ENCODE data around the gene MAP4K1.

DNA sequence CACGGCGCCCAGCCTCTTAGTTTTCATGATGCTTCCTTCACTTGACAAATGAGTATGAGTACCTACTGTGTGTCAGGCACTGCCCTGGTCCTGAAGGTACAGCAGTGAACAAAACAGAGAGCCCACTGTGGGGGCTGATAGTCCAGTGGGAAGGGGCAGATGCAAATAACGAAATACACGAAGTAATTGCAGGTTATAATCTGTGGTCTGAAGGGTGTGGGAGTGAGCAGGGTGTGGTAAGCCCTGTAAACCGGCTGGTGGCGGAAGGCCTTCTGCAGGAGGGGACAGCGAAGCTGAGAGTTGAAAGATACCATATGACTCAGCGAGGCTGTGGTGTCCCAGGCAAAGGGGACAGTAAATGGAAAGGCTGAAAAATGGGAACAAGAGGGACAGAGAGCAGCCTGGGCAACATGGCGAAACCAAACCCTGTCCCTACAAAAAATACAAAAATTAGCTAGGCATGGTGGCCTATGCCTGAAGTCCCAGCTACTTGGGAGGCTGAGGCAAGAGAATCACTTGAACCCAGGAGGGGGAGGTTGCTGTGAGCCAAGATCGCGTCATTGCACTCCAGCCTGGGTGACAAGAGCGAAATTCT lies 60.5 kb downstream of the MAP4K1 start:
- TF ChIP-seq, protein P1, sequence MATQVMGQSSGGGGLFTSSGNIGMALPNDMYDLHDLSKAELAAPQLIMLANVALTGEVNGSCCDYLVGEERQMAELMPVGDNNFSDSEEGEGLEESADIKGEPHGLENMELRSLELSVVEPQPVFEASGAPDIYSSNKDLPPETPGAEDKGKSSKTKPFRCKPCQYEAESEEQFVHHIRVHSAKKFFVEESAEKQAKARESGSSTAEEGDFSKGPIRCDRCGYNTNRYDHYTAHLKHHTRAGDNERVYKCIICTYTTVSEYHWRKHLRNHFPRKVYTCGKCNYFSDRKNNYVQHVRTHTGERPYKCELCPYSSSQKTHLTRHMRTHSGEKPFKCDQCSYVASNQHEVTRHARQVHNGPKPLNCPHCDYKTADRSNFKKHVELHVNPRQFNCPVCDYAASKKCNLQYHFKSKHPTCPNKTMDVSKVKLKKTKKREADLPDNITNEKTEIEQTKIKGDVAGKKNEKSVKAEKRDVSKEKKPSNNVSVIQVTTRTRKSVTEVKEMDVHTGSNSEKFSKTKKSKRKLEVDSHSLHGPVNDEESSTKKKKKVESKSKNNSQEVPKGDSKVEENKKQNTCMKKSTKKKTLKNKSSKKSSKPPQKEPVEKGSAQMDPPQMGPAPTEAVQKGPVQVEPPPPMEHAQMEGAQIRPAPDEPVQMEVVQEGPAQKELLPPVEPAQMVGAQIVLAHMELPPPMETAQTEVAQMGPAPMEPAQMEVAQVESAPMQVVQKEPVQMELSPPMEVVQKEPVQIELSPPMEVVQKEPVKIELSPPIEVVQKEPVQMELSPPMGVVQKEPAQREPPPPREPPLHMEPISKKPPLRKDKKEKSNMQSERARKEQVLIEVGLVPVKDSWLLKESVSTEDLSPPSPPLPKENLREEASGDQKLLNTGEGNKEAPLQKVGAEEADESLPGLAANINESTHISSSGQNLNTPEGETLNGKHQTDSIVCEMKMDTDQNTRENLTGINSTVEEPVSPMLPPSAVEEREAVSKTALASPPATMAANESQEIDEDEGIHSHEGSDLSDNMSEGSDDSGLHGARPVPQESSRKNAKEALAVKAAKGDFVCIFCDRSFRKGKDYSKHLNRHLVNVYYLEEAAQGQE (IDR thresholded peaks at IDR 0.05; ENCODE audit: insufficient read depth in 1 of 2, low read depth in 2 of 2, low read length in 2 of 2), result no peak
- TF ChIP-seq POLR2AphosphoS5 (IDR thresholded peaks at IDR 0.05; ENCODE audit: low read depth, low read length), result no peak
- no peak for TF ChIP-seq TAF1 (IDR thresholded peaks at IDR 0.05; ENCODE audit: borderline replicate concordance, insufficient read depth, low read length)
- no peak for TF ChIP-seq SIN3A (IDR thresholded peaks at IDR 0.05; ENCODE audit: borderline replicate concordance, insufficient read depth, low read length)

Measured in PFSK-1 (cell line).